H1 (cell line): Measurements from ENCODE around the gene CEMP1.

Source experiments
- ATF3 ChIP-seq: IDR thresholded peaks from 2 replicates; pipeline ENCODE4 v1.6.1; 2011; ENCODE audit warnings: low read depth, mild to moderate bottlenecking, low read length; ENCODE audit not compliant: insufficient read depth
- CEBPB ChIP-seq: IDR thresholded peaks from 2 replicates; pipeline ENCODE4 v1.6.1; 2012; ENCODE audit warnings: low read depth, low read length
- CHD2 ChIP-seq: IDR thresholded peaks from 2 replicates; pipeline ENCODE4 v1.6.1; 2012; ENCODE audit warnings: low read length, improper control_type of control experiment
- GABPA ChIP-seq: IDR thresholded peaks from 2 replicates; pipeline ENCODE4 v1.6.1; 2011; ENCODE audit warnings: mild to moderate bottlenecking, low read length, moderate library complexity, borderline replicate concordance; ENCODE audit not compliant: insufficient read depth
- HDAC2 ChIP-seq, 2 experiments: fragments of 300-600 bp in 1 of 2; sonication (generic) in 1 of 2; IDR thresholded peaks; 2 replicates each; pipeline ENCODE4 v1.6.1; 2011 to 2012; ENCODE audit warnings: low read depth in 2 of 2, low read length in 2 of 2, mild to moderate bottlenecking in 2 of 2, moderate library complexity in 2 of 2, borderline replicate concordance in 1 of 2, inconsistent platforms in 1 of 2
- MAFK ChIP-seq: IDR thresholded peaks from 2 replicates; pipeline ENCODE4 v1.6.1; 2012; ENCODE audit warnings: low read depth, mild to moderate bottlenecking, improper control_type of control experiment, low read length
- POLR2A ChIP-seq, 2 experiments: IDR thresholded peaks; 1 replicate in 1 of 2; 2 replicates in 1 of 2; pipeline ENCODE4 v1.6.1; 2011; ENCODE audit warnings: low read depth in 2 of 2, low read length in 2 of 2, mild to moderate bottlenecking in 2 of 2; ENCODE audit errors: control extremely low read depth in 1 of 2
- POLR2AphosphoS5 ChIP-seq: IDR thresholded peaks from 2 replicates; pipeline ENCODE4 v1.6.1; 2011; ENCODE audit warnings: low read depth, low read length
- RAD21 ChIP-seq, 2 experiments: IDR thresholded peaks in 1 of 2; conservative IDR thresholded peaks in 1 of 2; 2 replicates each; pipeline ENCODE4 v1.6.1; 2011; ENCODE audit warnings: low read depth in 2 of 2, low read length in 2 of 2, improper control_type of control experiment in 1 of 2, inconsistent platforms in 1 of 2, mild to moderate bottlenecking in 1 of 2, moderate library complexity in 1 of 2
- SP1 ChIP-seq: IDR thresholded peaks from 2 replicates; pipeline ENCODE4 v1.6.1; 2011; ENCODE audit warnings: low read depth, low read length
- TAF1 ChIP-seq: IDR thresholded peaks from 2 replicates; pipeline ENCODE4 v1.6.1; 2011; ENCODE audit warnings: mild to moderate bottlenecking, low read depth, low read length
- TBP ChIP-seq: IDR thresholded peaks from 2 replicates; pipeline ENCODE4 v1.6.1; 2011; ENCODE audit warnings: low read depth, low read length, improper control_type of control experiment
- TF ChIP-seq, protein P1 (sequence below), 3 experiments: IDR thresholded peaks; 1 replicate in 2 of 3; 2 replicates in 1 of 3; pipeline versions ENCODE4 v1.5.1 to v1.6.1; 2011; ENCODE audit warnings: low read length in 3 of 3, mild to moderate bottlenecking in 3 of 3, inconsistent platforms in 2 of 3, low read depth in 1 of 3, moderate library complexity in 1 of 3; ENCODE audit not compliant: insufficient read depth in 1 of 3; ENCODE audit errors: control extremely low read depth in 1 of 3
- TF ChIP-seq, protein P2 (sequence below): IDR thresholded peaks from 2 replicates; pipeline ENCODE4 v1.6.1; 2012; ENCODE audit warnings: inconsistent platforms

- TF ChIP-seq TBP (no peak), POLR2A (IDR thresholded peaks at IDR 0.05; ENCODE audit: control extremely low read depth in 1 of 2, low read depth in 2 of 2, low read length in 2 of 2) (no peak), CHD2 (no peak), ATF3 (no peak), HDAC2 (IDR thresholded peaks at IDR 0.05; ENCODE audit: borderline replicate concordance in 1 of 2, low read depth in 2 of 2, low read length in 2 of 2) (no peak), CEBPB (no peak), GABPA (no peak), MAFK (no peak), RAD21 (IDR thresholded peaks at IDR 0.05 in 1 of 2, conservative IDR thresholded peaks at IDR 0.05 in 1 of 2; ENCODE audit: low read depth in 2 of 2, low read length in 2 of 2) (no peak), TAF1 (no peak), POLR2AphosphoS5 (no peak), SP1 (no peak)
- TF ChIP-seq, protein P1, sequence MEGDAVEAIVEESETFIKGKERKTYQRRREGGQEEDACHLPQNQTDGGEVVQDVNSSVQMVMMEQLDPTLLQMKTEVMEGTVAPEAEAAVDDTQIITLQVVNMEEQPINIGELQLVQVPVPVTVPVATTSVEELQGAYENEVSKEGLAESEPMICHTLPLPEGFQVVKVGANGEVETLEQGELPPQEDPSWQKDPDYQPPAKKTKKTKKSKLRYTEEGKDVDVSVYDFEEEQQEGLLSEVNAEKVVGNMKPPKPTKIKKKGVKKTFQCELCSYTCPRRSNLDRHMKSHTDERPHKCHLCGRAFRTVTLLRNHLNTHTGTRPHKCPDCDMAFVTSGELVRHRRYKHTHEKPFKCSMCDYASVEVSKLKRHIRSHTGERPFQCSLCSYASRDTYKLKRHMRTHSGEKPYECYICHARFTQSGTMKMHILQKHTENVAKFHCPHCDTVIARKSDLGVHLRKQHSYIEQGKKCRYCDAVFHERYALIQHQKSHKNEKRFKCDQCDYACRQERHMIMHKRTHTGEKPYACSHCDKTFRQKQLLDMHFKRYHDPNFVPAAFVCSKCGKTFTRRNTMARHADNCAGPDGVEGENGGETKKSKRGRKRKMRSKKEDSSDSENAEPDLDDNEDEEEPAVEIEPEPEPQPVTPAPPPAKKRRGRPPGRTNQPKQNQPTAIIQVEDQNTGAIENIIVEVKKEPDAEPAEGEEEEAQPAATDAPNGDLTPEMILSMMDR (IDR thresholded peaks at IDR 0.05; ENCODE audit: control extremely low read depth in 1 of 3, insufficient read depth in 1 of 3, low read depth in 1 of 3, low read length in 3 of 3): no peak
- TF ChIP-seq, protein P2, sequence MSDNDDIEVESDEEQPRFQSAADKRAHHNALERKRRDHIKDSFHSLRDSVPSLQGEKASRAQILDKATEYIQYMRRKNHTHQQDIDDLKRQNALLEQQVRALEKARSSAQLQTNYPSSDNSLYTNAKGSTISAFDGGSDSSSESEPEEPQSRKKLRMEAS: no peak
These were observed 2.8 kb downstream of the CEMP1 start for GRCh38 chr16:2528161-2529060.
